Activated gamma-delta T cell treated with anti-CD3 and anti-CD28 coated beads, Interleukin-2, amount 50 U/mL, for 16 hours (primary cell): ENCODE data around the gene ARHGEF10L.

Source experiments
- DNase-seq: peaks from one replicate; pipeline ENCODE4 v3.0.0-alpha.2; 2020; ENCODE audit warnings: low read depth

The ARHGEF10L gene

DNA sequence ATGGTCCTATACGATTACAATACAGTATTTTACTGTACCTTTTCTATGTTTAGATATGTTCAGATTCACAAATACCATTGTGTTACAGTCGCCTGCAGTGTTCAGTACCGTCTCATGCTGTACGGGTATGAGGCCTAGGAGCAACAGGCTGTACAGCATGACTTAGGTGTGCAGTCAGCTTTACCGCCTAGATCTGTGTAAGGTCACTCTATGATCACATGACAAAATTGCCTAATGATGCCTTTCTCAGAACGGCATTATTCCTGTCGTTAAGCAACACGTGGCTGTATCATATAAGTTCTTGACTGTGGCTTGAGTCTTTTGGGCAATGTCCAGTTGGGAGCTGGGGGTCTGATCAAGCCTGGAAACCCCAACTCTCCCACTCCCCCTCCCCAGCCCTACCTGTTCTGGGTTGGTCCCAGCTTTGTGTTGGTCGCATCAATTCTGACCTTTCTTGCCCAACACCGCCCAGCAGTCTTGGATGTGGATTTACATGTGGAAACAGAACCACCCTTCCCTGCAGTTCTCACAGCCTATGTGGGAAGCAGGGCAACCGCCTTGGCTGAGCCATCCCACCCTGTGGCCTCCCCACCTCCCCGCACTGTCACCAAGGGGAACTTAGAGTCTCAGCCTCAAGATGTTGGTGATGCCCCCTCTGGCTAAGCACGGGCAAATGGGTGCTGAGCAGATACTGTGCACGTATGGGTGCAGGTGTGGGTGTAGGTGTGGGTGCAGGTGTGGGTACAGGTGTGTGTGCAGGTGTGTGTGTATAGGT is 135.4 kb downstream of the ARHGEF10L start:
- no peak for DNase-seq

DNA sequence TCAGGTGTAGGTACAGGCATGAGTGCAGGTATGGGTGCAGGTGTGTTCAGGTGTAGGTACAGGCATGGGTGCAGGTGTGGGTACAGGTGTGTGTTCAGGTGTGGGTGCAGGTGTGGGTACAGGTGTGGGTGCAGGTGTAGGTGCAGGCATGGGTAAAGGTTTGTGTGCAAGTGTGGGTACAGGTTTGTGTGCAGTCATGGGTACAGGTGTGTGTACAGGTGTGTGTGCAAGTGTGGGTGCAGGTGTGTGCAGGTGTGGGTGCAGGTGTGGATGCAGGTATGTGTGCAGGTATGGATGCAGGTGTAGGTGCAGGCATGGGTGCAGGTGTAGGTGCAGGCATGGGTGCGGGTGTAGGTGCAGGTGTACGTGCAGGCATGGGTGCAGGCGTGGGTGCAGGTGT is 136.2 kb downstream of the ARHGEF10L start:
- no peak for DNase-seq

DNA sequence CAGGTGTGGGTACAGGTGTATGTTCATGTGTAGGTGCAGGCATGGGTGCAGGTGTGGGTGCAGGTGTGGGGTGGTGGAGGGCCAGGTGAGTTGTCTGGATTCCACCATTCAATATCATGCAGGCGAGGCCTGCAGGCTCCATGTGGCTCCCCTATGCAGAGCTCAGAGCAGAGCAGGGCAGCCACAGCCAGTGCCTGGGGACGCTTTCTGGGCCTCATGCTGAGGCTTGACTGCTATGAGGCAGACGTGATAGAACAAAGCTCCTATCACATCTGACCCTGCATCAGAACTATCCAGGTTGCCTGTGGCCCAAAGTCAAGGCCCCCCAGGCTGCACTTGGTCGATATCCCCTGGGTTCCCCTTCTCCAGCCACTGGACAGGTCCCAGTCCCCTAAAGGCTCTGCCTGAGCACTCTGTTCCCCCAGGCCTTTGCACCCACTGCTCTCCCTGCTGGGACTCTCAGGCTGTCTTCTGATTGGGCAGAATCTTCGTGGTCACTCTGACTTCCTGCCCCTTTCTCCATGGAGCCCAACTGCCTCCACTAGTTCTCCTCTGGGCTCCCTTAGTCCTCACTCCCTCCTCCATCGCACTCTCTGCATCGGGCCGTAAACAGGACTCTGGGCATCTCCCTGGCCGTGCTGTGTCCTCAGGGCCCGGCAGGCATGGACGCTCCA is 137.0 kb downstream of the ARHGEF10L start:
- no peak for DNase-seq

- no peak for DNase-seq
These were observed 138.5 kb downstream of the ARHGEF10L start for GRCh38 chr1:17678011-17678410.

GRCh38 chr1:17679856-17680255 is 140.4 kb downstream of the ARHGEF10L start:
- DNase-seq = no peak

DNA sequence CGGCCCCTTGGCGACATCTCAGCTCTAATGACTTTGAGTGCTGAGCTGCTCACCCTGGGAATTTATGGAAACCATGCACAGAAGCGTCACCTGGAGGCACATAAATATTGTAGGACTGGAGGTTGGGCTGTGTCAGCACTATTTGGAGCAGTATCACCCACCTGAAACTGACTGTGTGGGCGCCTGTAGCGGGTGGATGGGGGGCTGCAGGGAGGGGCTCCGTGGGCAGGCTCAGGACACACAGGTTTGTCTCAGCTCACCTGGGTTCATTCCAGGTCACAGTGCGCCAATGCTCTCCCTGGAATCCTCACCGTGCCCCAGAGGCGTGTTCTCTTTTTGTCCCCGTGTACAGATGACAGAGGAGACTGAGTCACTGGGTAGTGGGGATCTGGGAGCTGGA is 140.8 kb downstream of the ARHGEF10L start:
- DNase-seq = no peak

DNA sequence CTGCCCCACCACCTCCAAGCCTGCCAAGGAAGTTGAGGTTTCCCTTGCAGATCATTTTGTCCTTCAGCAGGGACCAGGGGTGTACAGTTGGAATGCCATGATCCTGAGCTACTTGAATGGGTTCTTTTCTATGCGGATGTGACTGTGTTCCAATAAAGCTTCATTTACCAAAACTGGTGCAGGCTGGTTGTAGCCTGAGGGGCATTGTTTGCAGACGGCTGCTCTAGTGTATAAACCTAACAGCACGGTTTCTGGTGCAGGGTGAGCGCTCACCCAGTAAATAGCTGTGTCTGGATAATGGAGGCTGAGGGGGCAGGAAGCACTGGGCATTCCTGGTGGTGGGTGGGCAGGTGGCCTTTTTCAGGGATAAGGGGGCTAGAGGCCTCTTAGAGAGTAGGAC is 142.9 kb downstream of the ARHGEF10L start:
- DNase-seq = no peak

DNA sequence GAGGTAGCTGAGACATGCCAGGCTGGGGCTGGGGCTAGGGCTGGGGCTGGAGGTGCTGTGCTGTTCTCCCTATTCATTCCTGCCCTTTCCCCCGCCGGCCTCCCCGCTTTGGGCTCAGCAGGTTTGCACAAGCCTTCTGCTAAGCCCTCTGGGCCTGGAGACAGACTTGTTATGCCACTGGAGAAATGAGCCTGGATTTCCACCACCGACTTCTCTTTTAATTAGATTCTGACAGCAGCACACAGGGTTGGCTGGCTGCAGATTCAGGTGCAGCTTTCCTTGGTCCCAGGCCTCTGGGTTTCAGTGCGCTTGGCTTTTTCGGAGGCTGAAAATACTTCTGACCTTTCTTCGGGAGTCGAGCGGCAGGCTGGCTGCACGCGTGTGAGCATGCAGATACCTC is 144.1 kb downstream of the ARHGEF10L start:
- DNase-seq = no peak

DNA sequence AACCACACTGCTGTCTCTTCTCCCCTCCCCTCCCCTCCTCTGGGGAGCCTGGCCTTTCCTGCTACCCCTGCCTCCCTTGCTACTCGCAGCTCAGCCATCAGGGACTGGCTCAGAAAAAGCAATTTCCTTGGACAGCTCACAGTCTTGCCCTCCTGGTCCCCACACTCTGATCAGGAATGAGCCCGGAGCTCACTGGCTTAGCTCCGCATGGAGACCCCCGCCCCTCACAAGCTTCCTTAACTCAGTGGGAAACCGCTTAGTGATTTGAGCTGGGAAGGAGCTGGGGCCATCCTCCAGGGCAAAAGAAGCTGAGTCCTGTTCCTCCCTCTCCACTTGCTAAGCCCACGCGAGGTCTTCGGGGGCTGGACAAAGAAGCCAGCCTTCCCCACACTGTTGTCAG is 145.3 kb downstream of the ARHGEF10L start:
- no peak for DNase-seq

DNA sequence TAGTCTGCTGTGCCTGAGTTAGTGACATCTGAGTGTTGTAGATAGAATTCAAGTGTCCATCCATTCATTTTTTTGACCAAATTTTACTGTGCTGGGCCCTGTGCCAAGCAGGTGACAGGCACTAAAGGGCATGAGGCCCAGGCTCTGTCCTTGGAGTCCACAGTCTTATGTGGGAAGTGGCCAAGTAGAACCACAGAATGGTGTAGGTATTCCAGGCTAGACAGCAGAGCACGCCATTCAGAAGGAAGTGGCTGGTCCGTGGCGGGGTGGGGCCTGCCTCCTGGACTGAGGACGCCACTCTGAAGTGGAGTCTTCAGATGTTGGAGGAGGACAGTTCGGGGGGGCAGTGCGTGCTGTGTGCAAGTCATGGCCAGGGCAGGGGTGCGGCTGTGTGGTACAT is 146.8 kb downstream of the ARHGEF10L start:
- no peak for DNase-seq

DNA sequence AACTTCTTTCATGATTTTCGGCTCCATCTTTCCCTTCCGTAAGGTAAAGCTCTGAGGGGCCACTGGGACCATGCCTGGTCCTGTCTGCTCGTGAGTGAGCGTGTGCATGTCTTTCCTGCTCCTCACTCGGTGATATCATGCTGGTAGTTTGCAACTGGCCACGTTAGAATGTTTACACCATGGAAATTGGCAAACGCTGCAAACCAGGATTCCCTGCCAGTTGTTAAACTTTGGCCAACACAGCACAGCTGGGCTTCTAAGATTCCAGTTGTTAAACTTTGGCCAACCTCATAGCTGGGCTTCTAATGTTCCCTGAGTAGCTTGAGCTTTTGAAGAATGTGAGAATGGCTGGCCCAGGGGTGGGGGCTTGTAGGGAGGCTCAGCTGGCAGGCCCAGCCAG is 147.6 kb downstream of the ARHGEF10L start:
- DNase-seq = no peak

- no peak for DNase-seq
These were observed 148.8 kb downstream of the ARHGEF10L start for GRCh38 chr1:17688217-17688810.

DNA sequence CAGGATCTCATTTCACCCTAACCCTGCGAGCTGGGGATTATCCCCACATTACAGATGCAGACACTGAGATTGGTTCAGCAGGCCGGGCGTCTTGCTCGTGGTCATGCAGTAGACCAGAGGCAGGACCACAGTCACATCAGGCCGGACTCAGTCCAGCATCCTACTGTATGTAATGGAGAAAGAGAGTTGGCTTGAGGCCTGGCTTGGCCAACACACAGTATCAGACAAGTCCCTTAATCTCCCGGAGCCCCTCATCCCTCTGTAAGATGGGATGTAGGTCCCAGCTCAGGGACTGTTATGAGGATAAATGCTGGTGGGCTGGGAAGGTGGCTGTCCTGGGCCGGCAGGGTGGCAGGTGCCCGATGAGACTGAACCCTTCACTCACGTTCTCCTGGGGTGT is 149.5 kb downstream of the ARHGEF10L start:
- DNase-seq = no peak

GRCh38 chr1:17690906-17691634 is 151.6 kb downstream of the ARHGEF10L start:
- no peak for DNase-seq

DNA sequence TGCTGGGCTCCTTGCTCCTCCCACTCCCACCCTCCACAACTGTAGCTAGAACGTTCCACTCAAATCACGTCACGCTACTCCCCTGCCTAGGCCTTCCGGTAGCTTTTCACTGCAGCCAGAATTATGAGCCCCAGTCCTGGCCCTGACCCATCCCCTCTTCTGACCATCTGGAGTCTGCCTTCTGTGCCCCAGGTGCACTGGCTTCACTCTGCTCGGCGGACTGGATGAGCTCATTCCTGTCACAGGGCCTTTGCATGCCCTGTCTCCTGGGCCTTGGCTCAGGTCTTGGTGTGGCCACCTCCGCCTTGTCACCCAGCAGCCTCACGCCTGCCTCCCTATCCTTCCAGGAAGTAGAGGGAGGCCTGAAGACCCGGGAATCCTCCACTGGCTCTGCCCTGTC is 153.1 kb downstream of the ARHGEF10L start:
- DNase-seq = no peak

GRCh38 chr1:17696417-17697301 is 157.2 kb downstream of the ARHGEF10L start:
- no peak for DNase-seq

DNA sequence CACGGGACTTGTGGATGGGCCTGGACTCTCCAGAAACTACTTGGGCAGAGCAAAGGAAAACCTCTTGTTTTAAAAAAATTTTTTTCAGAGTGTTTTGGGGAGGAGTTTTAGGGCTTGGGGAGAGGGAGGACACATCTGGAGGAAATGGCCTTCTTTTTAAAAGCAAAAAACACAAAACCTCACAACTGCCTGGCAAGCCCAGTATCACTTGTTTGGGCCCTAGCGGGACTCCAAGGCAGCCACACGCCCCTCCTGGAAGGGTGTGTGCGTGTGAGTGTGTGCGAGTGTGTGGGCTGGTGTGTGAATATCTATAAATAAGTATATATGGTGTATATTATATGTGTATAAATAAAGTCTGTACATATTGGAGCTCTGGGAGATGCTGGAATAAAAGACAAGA is 158.0 kb downstream of the ARHGEF10L start:
- no peak for DNase-seq

GRCh38 chr1:17699581-17699980 is 160.1 kb downstream of the ARHGEF10L start:
- no peak for DNase-seq

DNA sequence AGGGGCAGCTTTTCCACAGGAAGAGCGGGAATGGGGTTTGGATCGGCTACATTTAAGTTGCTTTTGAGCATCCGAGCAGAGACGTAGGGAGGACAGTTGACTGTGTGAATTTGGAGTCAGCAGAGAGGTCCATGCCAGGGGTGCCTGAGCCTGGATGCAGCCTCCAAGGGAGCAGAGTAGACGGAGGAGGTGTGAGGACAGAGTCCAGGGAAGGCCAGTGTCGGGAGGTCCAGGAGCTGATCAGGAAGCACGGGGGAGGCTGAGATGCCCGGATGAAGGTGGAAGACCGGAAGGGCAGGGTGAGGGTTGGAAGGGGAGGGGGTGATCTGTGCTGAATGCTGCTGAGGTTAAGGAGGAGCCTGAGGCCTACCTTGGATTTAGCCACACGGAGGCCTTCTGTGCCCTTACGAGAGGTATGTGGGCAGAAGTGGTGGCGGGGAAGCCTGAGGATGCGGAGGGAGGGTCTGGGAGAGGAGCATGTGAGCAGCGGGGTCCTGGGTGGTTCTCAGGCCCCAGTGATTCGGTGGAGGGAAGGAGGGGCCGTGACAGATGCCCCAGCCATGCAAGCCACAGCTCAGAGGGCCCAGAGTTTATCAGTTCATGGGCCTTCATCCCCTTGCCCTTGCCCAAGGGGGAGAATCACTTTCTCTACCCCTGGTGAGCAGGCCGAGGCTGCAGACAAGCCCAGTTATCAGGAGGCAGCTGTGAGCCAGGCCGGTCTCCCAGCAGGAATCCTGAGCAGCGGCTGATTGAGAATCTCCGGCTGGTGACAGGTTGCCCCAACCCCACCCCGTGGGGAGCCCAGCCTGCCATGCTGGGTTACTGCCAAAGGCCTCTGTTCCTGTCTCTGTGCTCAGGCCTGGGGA is 161.7 kb downstream of the ARHGEF10L start:
- no peak for DNase-seq

GRCh38 chr1:17704176-17704575 is 164.7 kb downstream of the ARHGEF10L start:
- no peak for DNase-seq

- DNase-seq = no peak
These were observed 166.9 kb downstream of the ARHGEF10L start for GRCh38 chr1:17706445-17706844.
